Tibial nerve (tissue), 4 donors: ENCODE measurements around the gene BTBD9. TPM values are rescaled to one million over a fixed set of nuclear protein-coding genes. Genes with fewer than 3 reads are reported as not detected.

ENCODE experiments used
- DNase-seq, 2 donors: peaks; one replicate each; pipeline ENCODE4 v3.0.0-alpha.2; 2019; ENCODE audit warnings: low spot score in 2 of 2
- H3K27ac ChIP-seq, 4 donors: fragments of 200-600 bp; sonication (generic) in 3 of 4; one replicate each; pipeline ENCODE4 v1.5.1; 2017 to 2019; ENCODE audit warnings: mild to moderate bottlenecking in 1 of 4
- H3K27me3 ChIP-seq, 2 donors: fragments of 200-600 bp; sonication (generic) in 1 of 2; one replicate each; pipeline versions ENCODE4 v1.5.1 to v1.6.0; 2017 to 2019
- H3K36me3 ChIP-seq, 3 donors: fragments of 200-600 bp; sonication (generic); one replicate each; pipeline ENCODE4 v1.5.1; 2018 to 2019
- H3K4me1 ChIP-seq, 4 donors: fragments of 200-600 bp; sonication (generic) in 3 of 4; one replicate each; pipeline ENCODE4 v1.5.1; 2017 to 2019
- H3K4me3 ChIP-seq, 4 donors: fragments of 200-600 bp; sonication (generic) in 3 of 4; one replicate each; pipeline ENCODE4 v1.5.1; 2017 to 2019; ENCODE audit warnings: mild to moderate bottlenecking in 1 of 4, moderate library complexity in 1 of 4
- H3K9me3 ChIP-seq, 4 donors: fragments of 200-600 bp; sonication (generic) in 3 of 4; one replicate each; pipeline ENCODE4 v1.5.1; 2017 to 2019
- CTCF ChIP-seq, 5 experiments: fragments of 200-600 bp in 3 of 5; fragments of 450-650 bp in 2 of 5; sonication (generic) in 3 of 5; IDR thresholded peaks; one replicate each; pipeline ENCODE4 v1.5.1; 2016 to 2019; ENCODE audit warnings: antibody characterized with exemption in 5 of 5, mild to moderate bottlenecking in 3 of 5, moderate library complexity in 2 of 5
- EP300 ChIP-seq, 2 donors: sonication (generic); formaldehyde crosslinking; IDR thresholded peaks; one replicate each; pipeline ENCODE4 v1.6.1; 2017; ENCODE audit warnings: antibody characterized with exemption in 2 of 2, mild to moderate bottlenecking in 1 of 2
- POLR2A ChIP-seq, 2 donors: fragments of 450-650 bp; IDR thresholded peaks; one replicate each; pipeline ENCODE4 v1.6.1; 2017; ENCODE audit warnings: antibody characterized with exemption in 2 of 2, mild to moderate bottlenecking in 2 of 2, moderate library complexity in 2 of 2
- WGBS, 2 donors: methylation state at CpG; one replicate each; pipeline ENCODE4 v1.1.5; 2018; 5-methylcytosine and 5-hydroxymethylcytosine counted together
- total RNA-seq, 4 donors: library from RNA; depleted of rRNA; stranded (reverse); fragments of >200 nt; gene quantifications; one replicate each; pipeline ENCODE4 v1.1.0, GENCODE V29; 2016

BTBD9 gene
- total RNA-seq, 4 donors from 2014 or later = 7.5 to 23.9 (median 10.7) TPM

GRCh38 chr6:38180586-38180985 is 459.1 kb downstream of the BTBD9 start:
- DNase-seq = no peak
- TF ChIP-seq CTCF (IDR thresholded peaks at IDR 0.05) (no peak), EP300 (IDR thresholded peaks at IDR 0.05) (no peak), POLR2A (IDR thresholded peaks at IDR 0.05) (no peak)
- Histone ChIP-seq H3K9me3 (no peaks in the 10 kb centered on the region), H3K4me3 (no peak overlapping the region), H3K27me3 (no peaks in the 10 kb centered on the region), H3K27ac (no peak overlapping the region), H3K4me1 (peaks cover 0 to 26% (median 0%) of the 10 kb centered on the region in 4 donors), H3K36me3 (peaks cover 0 to 8% (median 0%) of the 10 kb centered on the region in 3 donors)
- 77 to 79% methylated on average over 12 of the region's 12 CpGs for WGBS, 2 donors

GRCh38 chr6:38179794-38180430 is 459.8 kb downstream of the BTBD9 start:
- Histone ChIP-seq H3K4me3 (no peak overlapping the region), H3K4me1 (peaks cover 0 to 26% (median 0%) of the 10 kb centered on the region in 4 donors), H3K36me3 (peaks cover 0 to 14% (median 0%) of the 10 kb centered on the region in 3 donors), H3K27ac (no peak overlapping the region), H3K27me3 (no peaks in the 10 kb centered on the region), H3K9me3 (no peaks in the 10 kb centered on the region)
- no peak for DNase-seq
- TF ChIP-seq EP300 (IDR thresholded peaks at IDR 0.05) (no peak), POLR2A (IDR thresholded peaks at IDR 0.05) (no peak), CTCF (IDR thresholded peaks at IDR 0.05) (no peak)
- 88 to 92% methylated on average over 12 of the region's 12 CpGs for WGBS, 2 donors

- WGBS, 2 donors = 92 to 96% methylated on average over 6 to 7 of the region's 7 CpGs
- Histone ChIP-seq H3K27me3 (no peaks in the 10 kb centered on the region), H3K36me3 (peaks cover 0 to 21% (median 0%) of the 10 kb centered on the region in 3 donors), H3K27ac (no peak overlapping the region), H3K9me3 (no peaks in the 10 kb centered on the region), H3K4me3 (no peak overlapping the region), H3K4me1 (peaks cover 0 to 20% (median 0%) of the 10 kb centered on the region in 4 donors)
- TF ChIP-seq POLR2A (IDR thresholded peaks at IDR 0.05) (no peak), CTCF (IDR thresholded peaks at IDR 0.05) (no peak), EP300 (IDR thresholded peaks at IDR 0.05) (no peak)
- DNase-seq = no peak
These were observed 460.4 kb downstream of the BTBD9 start for GRCh38 chr6:38179300-38179699.

GRCh38 chr6:38178584-38178886 is 461.2 kb downstream of the BTBD9 start:
- Histone ChIP-seq H3K27me3 (no peaks in the 10 kb centered on the region), H3K27ac (no peak overlapping the region), H3K4me1 (peaks cover 0 to 20% (median 0%) of the 10 kb centered on the region in 4 donors), H3K36me3 (peaks cover 0 to 28% (median 0%) of the 10 kb centered on the region in 3 donors), H3K9me3 (no peaks in the 10 kb centered on the region), H3K4me3 (no peak overlapping the region)
- TF ChIP-seq EP300 (IDR thresholded peaks at IDR 0.05) (no peak), CTCF (IDR thresholded peaks at IDR 0.05) (no peak), POLR2A (IDR thresholded peaks at IDR 0.05) (no peak)
- WGBS, 2 donors = 72 to 91% methylated on average over 2 of the region's 2 CpGs
- no peak for DNase-seq

- H3K36me3 ChIP-seq = peaks cover 0 to 33% (median 0%) of the 10 kb centered on the region in 3 donors
- DNase-seq = no peak
- H3K9me3 ChIP-seq = no peaks in the 10 kb centered on the region
- H3K4me3 ChIP-seq = no peak overlapping the region
- TF ChIP-seq POLR2A (IDR thresholded peaks at IDR 0.05) (no peak), CTCF (IDR thresholded peaks at IDR 0.05) (no peak), EP300 (IDR thresholded peaks at IDR 0.05) (no peak)
- no peaks in the 10 kb centered on the region for H3K27me3 ChIP-seq
- H3K4me1 ChIP-seq = peaks cover 0 to 20% (median 0%) of the 10 kb centered on the region in 4 donors
- H3K27ac ChIP-seq = no peak overlapping the region
- WGBS, 2 donors = 90 to 95% methylated on average over 14 of the region's 14 CpGs
These were observed 461.7 kb downstream of the BTBD9 start for GRCh38 chr6:38177882-38178583.
